Mesothelial cell of epicardium (in vitro differentiated cells): ENCODE measurements around the gene KCNB1. TPM values are rescaled to one million over a fixed set of nuclear protein-coding genes. Genes with fewer than 3 reads are reported as not detected.

Source experiments
- DNase-seq, 2 experiments: peaks; one replicate each; pipeline ENCODE4 v3.0.0; 2021; ENCODE audit warnings: low spot score in 2 of 2; ENCODE audit not compliant: unreplicated experiment in 2 of 2
- H3K27ac Mint-ChIP-seq: 2 replicates; pipeline ENCODE4 v1.8.0; 2021; ENCODE audit warnings: mixed read lengths
- H3K27me3 Mint-ChIP-seq: 2 replicates; pipeline ENCODE4 v1.8.0; 2021; ENCODE audit warnings: low read depth, mixed read lengths
- H3K36me3 Mint-ChIP-seq: 2 replicates; pipeline ENCODE4 v1.8.0; 2021; ENCODE audit warnings: mixed read lengths
- H3K4me1 Mint-ChIP-seq: 2 replicates; pipeline ENCODE4 v1.8.0; 2021; ENCODE audit warnings: mixed read lengths
- H3K4me3 Mint-ChIP-seq: 2 replicates; pipeline ENCODE4 v1.8.0; 2021; ENCODE audit warnings: mild to moderate bottlenecking, moderate library complexity, mixed read lengths
- H3K9me3 Mint-ChIP-seq: 2 replicates; pipeline ENCODE4 v1.8.0; 2021; ENCODE audit warnings: mixed read lengths
- CTCF ChIP-seq: fragments of 200-600 bp; sonication (generic); IDR thresholded peaks from one replicate; pipeline ENCODE4 v1.5.0; 2021; ENCODE audit warnings: antibody characterized with exemption; ENCODE audit not compliant: unreplicated experiment
- total RNA-seq: library from RNA; stranded (reverse); gene quantifications from 3 replicates; pipeline ENCODE4 v1.2.1, GENCODE V29; 2021

The KCNB1 gene
- total RNA-seq, 1 donor from 2014 or later = 0.51 TPM

GRCh38 chr20:49422161-49422560, 60.3 kb downstream of the KCNB1 start:
- DNase-seq = no peak
- no peak for TF ChIP-seq CTCF
- Mint-ChIP-seq H3K36me3 (no peaks in the 10 kb centered on the region), H3K27me3 (peaks cover 37% of the 10 kb centered on the region), H3K4me1 (no peaks in the 10 kb centered on the region), H3K9me3 (peaks cover 4% of the 10 kb centered on the region), H3K4me3 (no peak overlapping the region), H3K27ac (no peak overlapping the region)

GRCh38 chr20:49420811-49421295, 61.6 kb downstream of the KCNB1 start:
- Mint-ChIP-seq H3K9me3 (peaks cover 4% of the 10 kb centered on the region), H3K4me3 (no peak overlapping the region), H3K27me3 (peaks cover 35% of the 10 kb centered on the region), H3K27ac (no peak overlapping the region), H3K36me3 (no peaks in the 10 kb centered on the region), H3K4me1 (no peaks in the 10 kb centered on the region)
- TF ChIP-seq CTCF = no peak
- no peak for DNase-seq

- H3K36me3 Mint-ChIP-seq = no peaks in the 10 kb centered on the region
- peaks cover 4% of the 10 kb centered on the region for H3K9me3 Mint-ChIP-seq
- no peak for DNase-seq
- H3K27me3 Mint-ChIP-seq = peaks cover 39% of the 10 kb centered on the region
- no peak overlapping the region for H3K4me3 Mint-ChIP-seq
- no peaks in the 10 kb centered on the region for H3K4me1 Mint-ChIP-seq
- TF ChIP-seq CTCF = no peak
- H3K27ac Mint-ChIP-seq = no peak overlapping the region
These were observed 62.2 kb downstream of the KCNB1 start for GRCh38 chr20:49420292-49420691.

GRCh38 chr20:49419785-49420184, 62.7 kb downstream of the KCNB1 start:
- Mint-ChIP-seq H3K9me3 (peaks cover 4% of the 10 kb centered on the region), H3K27me3 (peaks cover 39% of the 10 kb centered on the region), H3K4me3 (no peak overlapping the region), H3K36me3 (no peaks in the 10 kb centered on the region), H3K27ac (no peak overlapping the region), H3K4me1 (no peaks in the 10 kb centered on the region)
- TF ChIP-seq CTCF = no peak
- no peak for DNase-seq

GRCh38 chr20:49418809-49419208, 63.7 kb downstream of the KCNB1 start:
- Mint-ChIP-seq H3K4me1 (no peaks in the 10 kb centered on the region), H3K4me3 (no peak overlapping the region), H3K27me3 (peaks cover 37% of the 10 kb centered on the region), H3K9me3 (peaks cover 4% of the 10 kb centered on the region), H3K36me3 (no peaks in the 10 kb centered on the region), H3K27ac (no peak overlapping the region)
- TF ChIP-seq CTCF = no peak
- no peak for DNase-seq
